ENCODE data around the gene TRIM10. TPM values are rescaled to one million over a fixed set of nuclear protein-coding genes. Genes with fewer than 3 reads are reported as not detected.

TRIM10 gene
- polyA plus RNA-seq, 3 donors: not detected

DNA sequence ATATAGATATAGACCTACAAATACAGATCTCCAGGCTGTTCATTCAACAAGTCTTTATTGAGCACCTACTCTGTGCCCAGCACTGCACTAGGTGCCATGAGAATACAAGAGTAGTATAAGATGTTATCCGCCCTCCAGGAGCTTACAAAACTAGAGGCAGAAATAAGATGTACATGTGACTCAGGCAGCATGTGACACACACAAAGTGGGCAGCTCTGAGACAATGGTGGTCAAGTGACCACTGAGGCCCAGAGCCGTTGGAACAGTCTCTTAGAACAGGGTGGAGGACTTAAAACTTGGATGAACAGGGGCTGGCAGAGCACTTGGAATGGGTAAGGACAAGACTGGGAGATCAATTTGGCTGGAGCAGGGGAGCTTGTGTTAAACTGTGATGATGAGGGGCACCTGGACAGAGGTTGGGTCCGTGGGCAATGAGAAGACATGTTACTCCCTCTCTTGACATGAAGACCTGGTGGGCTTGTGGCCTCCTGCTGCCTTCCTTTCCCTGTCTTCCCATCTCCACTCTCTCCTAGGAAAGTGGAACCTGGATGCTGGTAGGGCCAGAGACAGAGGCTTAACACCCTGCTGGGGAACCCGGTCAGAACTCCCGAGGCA lies 23.5 kb upstream of the TRIM10 start:
- TF ChIP-seq CTCF (IDR thresholded peaks at IDR 0.05): no peak
- Histone ChIP-seq H3K4me3 (replicated peaks in 1 of 3; ENCODE audit: low read depth in 2 of 3, low read length in 3 of 3) (no peak overlapping the region), H3K9me3 (replicated peaks in 1 of 2; ENCODE audit: control insufficient read depth in 1 of 2, insufficient read depth in 1 of 2, low read length in 2 of 2) (peaks cover 9 to 15% of the 10 kb centered on the region in 2 donors), H3K27me3 (ENCODE audit: control insufficient read depth in 2 of 2, insufficient read depth in 2 of 2, low read length in 2 of 2) (peaks cover 2 to 5% of the 10 kb centered on the region in 2 donors), H3K79me2 (ENCODE audit: insufficient read depth, low read length) (no peaks in the 10 kb centered on the region), H3K9ac (ENCODE audit: insufficient read depth, low read length, poor library complexity, severe bottlenecking) (no peak overlapping the region), H3K4me1 (ENCODE audit: control insufficient read depth in 1 of 2, insufficient read depth in 2 of 2, low read length in 2 of 2) (no peaks in the 10 kb centered on the region), H3K36me3 (replicated peaks in 1 of 2; ENCODE audit: control insufficient read depth in 1 of 2, insufficient read depth in 2 of 2, low read length in 2 of 2) (peaks cover 46 to 51% of the 10 kb centered on the region in 2 donors), H3K27ac (ENCODE audit: low read depth in 1 of 2, low read length in 2 of 2) (no peak overlapping the region), H2AFZ (ENCODE audit: insufficient read depth, low read depth, low read length, poor library complexity, severe bottlenecking) (no peak overlapping the region), H4K20me1 (ENCODE audit: insufficient read depth, low read length) (peaks cover 13% of the 10 kb centered on the region), H3K4me2 (replicated peaks; ENCODE audit: extremely low read depth, low read length, poor library complexity, severe bottlenecking) (no peak overlapping the region)
- intact Hi-C loops (cut with micrococcal nuclease): no loop called here
- Mint-ChIP-seq H3K9me3 (peaks cover 9 to 24% (median 16%) of the 10 kb centered on the region in 7 donors), H3K4me3 (no peak overlapping the region), H3K27me3 (ENCODE audit: low read depth in 3 of 3) (peaks cover 1 to 6% (median 2%) of the 10 kb centered on the region in 3 donors), H3K27ac (peak overlapping the region in 1 of 7 donors; percentile 60), H3K36me3 (peaks cover 46 to 49% of the 10 kb centered on the region in 2 donors), H3K4me1 (no peaks in the 10 kb centered on the region)
- DNase-seq: no peak
- 100% methylated on average over 1 of the region's 5 CpGs for WGBS (ENCODE audit: insufficient coverage)

GRCh38 chr6:30180145-30180544 lies 19.1 kb upstream of the TRIM10 start:
- Histone ChIP-seq H3K27me3 (ENCODE audit: control insufficient read depth in 2 of 2, insufficient read depth in 2 of 2, low read length in 2 of 2) (peaks cover 5 to 33% of the 10 kb centered on the region in 2 donors), H2AFZ (ENCODE audit: insufficient read depth, low read depth, low read length, poor library complexity, severe bottlenecking) (no peak overlapping the region), H4K20me1 (ENCODE audit: insufficient read depth, low read length) (peaks cover 8% of the 10 kb centered on the region), H3K4me1 (ENCODE audit: control insufficient read depth in 1 of 2, insufficient read depth in 2 of 2, low read length in 2 of 2) (no peaks in the 10 kb centered on the region), H3K36me3 (replicated peaks in 1 of 2; ENCODE audit: control insufficient read depth in 1 of 2, insufficient read depth in 2 of 2, low read length in 2 of 2) (peaks cover 8 to 9% of the 10 kb centered on the region in 2 donors), H3K79me2 (ENCODE audit: insufficient read depth, low read length) (no peaks in the 10 kb centered on the region), H3K9me3 (replicated peaks in 1 of 2; ENCODE audit: control insufficient read depth in 1 of 2, insufficient read depth in 1 of 2, low read length in 2 of 2) (peaks cover 9 to 19% of the 10 kb centered on the region in 2 donors), H3K4me3 (replicated peaks in 1 of 3; ENCODE audit: low read depth in 2 of 3, low read length in 3 of 3) (no peak overlapping the region), H3K27ac (ENCODE audit: low read depth in 1 of 2, low read length in 2 of 2) (no peak overlapping the region), H3K4me2 (replicated peaks; ENCODE audit: extremely low read depth, low read length, poor library complexity, severe bottlenecking) (no peak overlapping the region), H3K9ac (ENCODE audit: insufficient read depth, low read length, poor library complexity, severe bottlenecking) (no peak overlapping the region)
- Mint-ChIP-seq H3K27ac (no peak overlapping the region), H3K36me3 (peaks cover 9% of the 10 kb centered on the region in 2 donors), H3K27me3 (ENCODE audit: low read depth in 3 of 3) (peaks cover 22 to 38% (median 26%) of the 10 kb centered on the region in 3 donors), H3K4me1 (no peaks in the 10 kb centered on the region), H3K4me3 (no peak overlapping the region), H3K9me3 (peaks cover 13 to 26% (median 22%) of the 10 kb centered on the region in 7 donors)
- WGBS (ENCODE audit: insufficient coverage): no CpG with 5 or more reads among the region's 1 CpG
- no peak for DNase-seq
- no peak for TF ChIP-seq CTCF (IDR thresholded peaks at IDR 0.05)
- intact Hi-C loops (cut with micrococcal nuclease): no loop called here
